ENCODE measurements around the gene RASGEF1C. TPM values are rescaled to one million over a fixed set of nuclear protein-coding genes. Genes with fewer than 3 reads are reported as not detected.

The RASGEF1C gene
- total and polyA plus RNA-seq, 2 experiments from 2014 or later, result 0.40 to 0.42 TPM

GRCh38 chr5:180077594-180078284 lies 131.3 kb downstream of the RASGEF1C start:
- Mint-ChIP-seq H3K4me3 (no peak overlapping the region), H3K36me3 (ENCODE audit: low read depth) (peaks cover 38% of the 10 kb centered on the region), H3K4me1 (peaks cover 12% of the 10 kb centered on the region), H3K27ac (no peak overlapping the region), H3K27me3 (ENCODE audit: insufficient read depth, low read depth, poor library complexity) (peaks cover 27% of the 10 kb centered on the region), H3K9me3 (peaks cover 50% of the 10 kb centered on the region)
- peaks cover 13% of the 10 kb centered on the region for H3K4me1 ChIP-seq (ENCODE audit: insufficient read depth)
- no peak overlapping the region for H3K4me2 ChIP-seq
- no peaks in the 10 kb centered on the region for H3K79me2 ChIP-seq (replicated peaks; ENCODE audit: insufficient read depth)
- no peaks in the 10 kb centered on the region for H4K20me1 ChIP-seq (replicated peaks; ENCODE audit: insufficient read depth)
- 0 out of 2 replicates have a peak, but pooled peaks cover 3% of the 10 kb centered on the region for H3K9me2 ChIP-seq (ENCODE audit: insufficient read depth)
- no peaks in the 10 kb centered on the region; the same call in 1 of the 2 replicates for H3K36me3 ChIP-seq (ENCODE audit: insufficient read depth)
- no peak overlapping the region for H3K4me3 ChIP-seq
- no peak for ATAC-seq
- no peak for TF ChIP-seq ZNF462 (CRISPR knock-in tag; IDR thresholded peaks at IDR 0.05)
- TF ChIP-seq CREB1 (CRISPR knock-in tag; IDR thresholded peaks at IDR 0.05; ENCODE audit: low read depth), result no peak
- TF ChIP-seq NANOG (IDR thresholded peaks at IDR 0.05; ENCODE audit: borderline replicate concordance), result no peak
- no peak for TF ChIP-seq ZNF114 (CRISPR knock-in tag; IDR thresholded peaks at IDR 0.05)
- no peak for TF ChIP-seq ETS1 (IDR thresholded peaks at IDR 0.05)
- TF ChIP-seq CTCF (conservative IDR thresholded peaks at IDR 0.05; ENCODE audit: low read depth in 2 of 2), result no peak
- TF ChIP-seq EZH2 (IDR thresholded peaks at IDR 0.05; ENCODE audit: low read depth, unreplicated experiment), result no peak
- no peak for TF ChIP-seq ZNF331 (CRISPR knock-in tag; IDR thresholded peaks at IDR 0.05; ENCODE audit: low read depth)
- TF ChIP-seq STAT1 (IDR thresholded peaks at IDR 0.05; ENCODE audit: unreplicated experiment), result no peak
- no peak for DNase-seq (ENCODE audit: low spot score)
- peaks cover 15% of the 10 kb centered on the region for H3F3A ChIP-seq (replicated peaks; ENCODE audit: low read depth)
- H3K27me3 ChIP-seq (ENCODE audit: insufficient read depth), result peaks cover 17% of the 10 kb centered on the region
- no peak overlapping the region for H2AFZ ChIP-seq
- H3K27ac ChIP-seq (ENCODE audit: low read depth), result no peak overlapping the region

Data from GM23338 (cell line).